IgD-negative memory B cell (primary cell): Measurements from ENCODE around the gene RANGRF. TPM values are rescaled to one million over a fixed set of nuclear protein-coding genes. Genes with fewer than 3 reads are reported as not detected.

Source experiments
- H3K27ac Mint-ChIP-seq, 3 donors: one replicate each; pipeline ENCODE4 v1.8.0; 2020 to 2022; ENCODE audit warnings: mild to moderate bottlenecking in 3 of 3, mixed read lengths in 3 of 3, moderate library complexity in 1 of 3
- H3K27me3 Mint-ChIP-seq: one replicate; pipeline ENCODE4 v1.8.0; 2021; ENCODE audit warnings: mixed read lengths
- H3K36me3 Mint-ChIP-seq: one replicate; pipeline ENCODE4 v1.8.0; 2020; ENCODE audit warnings: mild to moderate bottlenecking, mixed read lengths
- H3K4me1 Mint-ChIP-seq, 3 donors: one replicate each; pipeline ENCODE4 v1.8.0; 2020 to 2022; ENCODE audit warnings: mixed read lengths in 3 of 3, mild to moderate bottlenecking in 1 of 3
- H3K4me3 Mint-ChIP-seq, 4 donors: one replicate each; pipeline ENCODE4 v1.8.0; 2020 to 2022; ENCODE audit warnings: mild to moderate bottlenecking in 4 of 4, mixed read lengths in 4 of 4, moderate library complexity in 3 of 4
- H3K9me3 Mint-ChIP-seq, 3 donors: one replicate each; pipeline ENCODE4 v1.8.0; 2020 to 2021; ENCODE audit warnings: mixed read lengths in 3 of 3, mild to moderate bottlenecking in 1 of 3
- polyA plus RNA-seq: library from polyadenylated mRNA; unstranded; fragments of 300-500 nt; fragmentation: Illumina TruSeq; gene quantifications from one replicate; pipeline ENCODE4 v1.2.3, GENCODE V29; 2021

The RANGRF gene
- polyA plus RNA-seq, 1 donor from 2014 or later: 67.4 TPM

DNA sequence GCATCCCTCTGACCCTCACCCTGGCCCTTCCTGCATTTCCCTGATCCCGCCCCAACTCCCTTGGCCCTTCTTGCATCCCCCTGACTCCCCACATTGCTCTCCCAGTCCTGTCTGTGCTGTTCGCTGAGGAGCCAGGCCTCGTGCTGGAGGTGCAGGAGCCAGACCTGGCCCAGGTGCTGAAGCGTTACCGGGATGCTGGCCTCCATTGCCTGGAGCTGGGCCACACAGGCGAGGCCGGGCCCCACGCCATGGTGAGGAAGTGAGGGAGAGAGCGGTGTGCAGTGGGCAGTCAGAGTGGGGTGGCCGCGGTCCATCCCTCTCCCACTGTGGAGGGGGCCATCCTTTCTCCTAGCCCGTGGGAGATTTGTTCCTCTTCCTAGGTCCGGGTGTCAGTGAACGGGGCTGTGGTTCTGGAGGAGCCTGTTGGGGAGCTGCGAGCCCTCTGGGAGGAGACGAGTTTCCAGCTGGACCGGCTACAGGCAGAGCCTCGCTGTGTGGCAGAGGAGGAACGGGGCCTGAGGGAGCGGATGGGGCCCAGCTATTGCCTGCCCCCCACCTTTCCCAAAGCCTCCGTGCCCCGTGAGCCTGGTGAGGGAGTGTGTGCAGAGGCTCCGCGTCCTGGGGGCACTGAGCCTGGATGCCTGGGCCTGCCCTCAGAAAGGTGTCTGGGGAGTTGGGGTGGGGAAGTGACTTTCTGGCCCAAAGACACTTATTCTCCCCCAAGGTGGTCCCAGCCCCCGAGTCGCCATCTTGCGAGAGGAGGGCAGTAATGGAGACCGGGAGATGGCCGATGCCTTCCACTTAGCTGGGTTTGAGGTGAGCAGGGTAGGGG, 21.6 kb upstream of the RANGRF start:
- Mint-ChIP-seq H3K27ac (no peak overlapping the region), H3K9me3 (no peaks in the 10 kb centered on the region), H3K4me3 (no peak overlapping the region), H3K27me3 (no peaks in the 10 kb centered on the region), H3K36me3 (peaks cover 5% of the 10 kb centered on the region), H3K4me1 (no peaks in the 10 kb centered on the region)

DNA sequence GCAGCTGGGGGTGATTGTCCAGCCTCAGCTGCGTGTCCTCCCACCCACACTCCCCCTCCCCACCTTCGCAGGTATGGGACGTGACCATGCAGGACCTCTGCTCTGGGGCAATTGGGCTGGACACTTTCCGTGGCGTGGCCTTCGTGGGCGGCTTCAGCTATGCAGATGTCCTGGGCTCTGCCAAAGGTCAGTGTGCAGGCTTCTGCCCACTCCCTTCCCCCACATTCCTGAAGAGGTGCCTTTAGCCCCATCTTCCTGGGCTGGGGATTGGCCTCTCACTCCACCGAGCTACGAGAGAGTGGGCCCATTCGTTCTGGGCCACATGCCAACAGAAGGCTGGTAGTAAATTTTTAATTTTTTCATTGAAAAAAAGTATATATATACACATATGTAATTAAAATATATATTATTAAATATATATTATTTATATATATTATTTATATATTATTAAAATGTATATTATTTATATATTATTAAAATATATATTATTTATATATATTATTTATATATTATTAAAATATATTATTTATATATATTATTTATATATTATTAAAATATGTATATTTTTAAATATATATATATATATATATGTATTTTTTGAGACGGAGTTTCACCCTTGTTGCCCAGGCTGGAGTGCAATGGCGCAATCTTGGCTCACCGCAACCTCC, 20.9 kb upstream of the RANGRF start:
- Mint-ChIP-seq H3K4me3 (no peak overlapping the region), H3K9me3 (no peaks in the 10 kb centered on the region), H3K36me3 (peaks cover 5% of the 10 kb centered on the region), H3K4me1 (no peaks in the 10 kb centered on the region), H3K27me3 (no peaks in the 10 kb centered on the region), H3K27ac (no peak overlapping the region)

DNA sequence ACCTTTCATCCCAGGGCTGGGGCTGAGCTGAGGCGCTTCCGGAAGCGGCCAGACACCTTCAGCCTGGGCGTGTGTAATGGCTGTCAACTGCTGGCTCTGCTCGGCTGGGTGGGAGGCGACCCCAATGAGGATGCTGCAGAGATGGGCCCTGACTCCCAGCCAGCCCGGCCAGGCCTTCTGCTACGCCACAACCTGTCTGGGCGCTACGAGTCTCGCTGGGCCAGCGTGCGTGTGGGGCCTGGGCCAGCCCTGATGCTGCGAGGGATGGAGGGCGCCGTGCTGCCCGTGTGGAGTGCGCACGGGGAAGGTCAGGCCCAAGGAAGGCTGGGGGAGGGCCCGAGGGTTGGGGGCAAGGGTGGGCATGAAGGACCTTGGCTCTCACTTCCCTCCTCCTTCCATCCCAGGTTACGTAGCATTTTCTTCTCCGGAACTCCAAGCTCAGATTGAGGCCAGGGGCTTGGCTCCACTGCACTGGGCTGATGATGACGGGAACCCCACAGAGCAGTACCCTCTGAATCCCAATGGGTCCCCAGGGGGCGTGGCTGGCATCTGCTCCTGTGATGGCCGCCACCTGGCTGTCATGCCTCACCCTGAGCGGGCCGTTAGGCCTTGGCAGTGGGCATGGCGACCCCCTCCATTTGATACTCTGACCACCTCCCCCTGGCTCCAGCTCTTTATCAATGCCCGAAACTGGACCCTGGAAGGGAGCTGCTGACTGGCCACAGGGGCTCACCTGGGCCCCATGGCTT, 19.7 kb upstream of the RANGRF start:
- H3K4me1 Mint-ChIP-seq: no peaks in the 10 kb centered on the region
- peaks cover 3% of the 10 kb centered on the region for H3K36me3 Mint-ChIP-seq
- peak overlapping the region in 2 of 3 donors; percentile 21 to 23 for H3K27ac Mint-ChIP-seq
- peaks cover 0 to 1% (median 0%) of the 10 kb centered on the region in 3 donors for H3K9me3 Mint-ChIP-seq
- no peak overlapping the region for H3K4me3 Mint-ChIP-seq
- H3K27me3 Mint-ChIP-seq: no peaks in the 10 kb centered on the region

DNA sequence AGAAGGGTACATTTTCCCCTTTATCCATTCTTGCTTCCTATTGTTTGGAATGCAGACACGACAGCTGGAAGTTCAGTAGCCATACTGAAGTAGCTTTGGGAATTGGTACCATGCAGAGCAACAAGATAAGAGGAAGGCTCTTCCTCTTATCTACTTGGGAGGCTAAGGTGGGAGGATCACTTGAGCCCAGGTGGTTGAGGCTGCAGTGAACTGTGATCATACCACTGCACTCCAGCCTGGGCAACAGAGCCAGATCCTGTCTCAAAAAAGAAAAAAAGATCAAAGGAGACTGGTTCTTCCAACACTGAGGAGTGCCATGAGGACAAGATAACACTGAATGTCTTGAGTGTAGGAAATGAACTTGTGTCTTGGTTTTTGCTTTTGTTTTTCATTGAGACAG, 16.0 kb upstream of the RANGRF start:
- H3K27ac Mint-ChIP-seq: no peak overlapping the region

DNA sequence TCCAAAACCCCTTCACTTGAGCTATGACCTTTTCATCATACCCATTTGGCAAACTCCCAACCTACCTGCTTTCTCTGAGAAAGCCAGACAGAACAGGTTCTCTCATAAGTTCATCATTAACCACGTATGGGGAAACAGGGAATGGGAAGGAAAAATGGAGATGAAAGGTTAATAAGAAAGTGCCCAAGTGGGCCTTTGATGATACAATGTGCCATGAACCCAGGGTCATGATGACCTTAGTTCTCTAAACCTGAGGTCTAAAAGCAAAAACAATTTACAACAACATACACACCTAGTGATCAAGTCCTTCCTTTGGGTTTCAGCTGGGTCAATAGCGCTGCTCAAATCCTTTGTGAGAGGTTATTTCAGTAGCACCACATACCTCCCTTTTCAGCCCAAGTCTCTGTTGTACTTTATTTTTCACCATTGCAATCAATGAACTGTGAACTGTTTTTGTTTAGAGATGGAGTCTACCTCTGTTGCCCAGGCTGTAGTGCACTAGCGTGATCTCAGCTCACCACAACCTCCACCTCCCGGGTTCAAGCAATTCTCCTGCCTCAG, 14.5 kb upstream of the RANGRF start:
- H3K27me3 Mint-ChIP-seq: no peaks in the 10 kb centered on the region
- no peak overlapping the region for H3K27ac Mint-ChIP-seq
- peaks cover 0 to 1% (median 0%) of the 10 kb centered on the region in 3 donors for H3K9me3 Mint-ChIP-seq
- H3K4me1 Mint-ChIP-seq: no peaks in the 10 kb centered on the region
- H3K4me3 Mint-ChIP-seq: no peak overlapping the region
- peaks cover 4% of the 10 kb centered on the region for H3K36me3 Mint-ChIP-seq

More for the DNA sequence above, 16.0 kb upstream of the RANGRF start:
- Mint-ChIP-seq H3K9me3 (peaks cover 0 to 1% (median 0%) of the 10 kb centered on the region in 3 donors), H3K27me3 (no peaks in the 10 kb centered on the region), H3K36me3 (peaks cover 4% of the 10 kb centered on the region), H3K4me1 (no peaks in the 10 kb centered on the region), H3K4me3 (no peak overlapping the region)

DNA sequence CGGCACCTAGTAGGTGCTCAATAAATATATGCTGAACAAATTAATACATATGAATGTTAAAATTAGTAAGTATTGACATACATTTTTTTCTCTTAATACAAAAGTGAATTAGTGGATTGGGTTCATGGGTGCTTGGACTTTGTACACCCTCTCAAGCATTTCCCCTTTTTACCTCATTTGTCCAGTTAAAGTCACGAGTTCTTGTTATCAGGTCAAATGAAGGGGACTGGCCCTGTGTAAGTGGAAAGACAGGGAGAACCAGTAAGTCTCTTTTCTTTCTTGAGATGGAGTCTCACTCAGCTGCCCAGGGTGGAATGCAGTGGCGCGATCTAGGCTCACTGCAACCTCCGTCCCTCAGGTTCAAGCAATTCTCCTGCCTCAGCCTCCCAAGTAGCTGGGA, 13.7 kb upstream of the RANGRF start:
- no peak overlapping the region for H3K27ac Mint-ChIP-seq
- H3K4me1 Mint-ChIP-seq: no peaks in the 10 kb centered on the region
- peaks cover 4% of the 10 kb centered on the region for H3K36me3 Mint-ChIP-seq
- H3K9me3 Mint-ChIP-seq: peaks cover 0 to 1% (median 0%) of the 10 kb centered on the region in 3 donors
- no peaks in the 10 kb centered on the region for H3K27me3 Mint-ChIP-seq
- no peak overlapping the region for H3K4me3 Mint-ChIP-seq

DNA sequence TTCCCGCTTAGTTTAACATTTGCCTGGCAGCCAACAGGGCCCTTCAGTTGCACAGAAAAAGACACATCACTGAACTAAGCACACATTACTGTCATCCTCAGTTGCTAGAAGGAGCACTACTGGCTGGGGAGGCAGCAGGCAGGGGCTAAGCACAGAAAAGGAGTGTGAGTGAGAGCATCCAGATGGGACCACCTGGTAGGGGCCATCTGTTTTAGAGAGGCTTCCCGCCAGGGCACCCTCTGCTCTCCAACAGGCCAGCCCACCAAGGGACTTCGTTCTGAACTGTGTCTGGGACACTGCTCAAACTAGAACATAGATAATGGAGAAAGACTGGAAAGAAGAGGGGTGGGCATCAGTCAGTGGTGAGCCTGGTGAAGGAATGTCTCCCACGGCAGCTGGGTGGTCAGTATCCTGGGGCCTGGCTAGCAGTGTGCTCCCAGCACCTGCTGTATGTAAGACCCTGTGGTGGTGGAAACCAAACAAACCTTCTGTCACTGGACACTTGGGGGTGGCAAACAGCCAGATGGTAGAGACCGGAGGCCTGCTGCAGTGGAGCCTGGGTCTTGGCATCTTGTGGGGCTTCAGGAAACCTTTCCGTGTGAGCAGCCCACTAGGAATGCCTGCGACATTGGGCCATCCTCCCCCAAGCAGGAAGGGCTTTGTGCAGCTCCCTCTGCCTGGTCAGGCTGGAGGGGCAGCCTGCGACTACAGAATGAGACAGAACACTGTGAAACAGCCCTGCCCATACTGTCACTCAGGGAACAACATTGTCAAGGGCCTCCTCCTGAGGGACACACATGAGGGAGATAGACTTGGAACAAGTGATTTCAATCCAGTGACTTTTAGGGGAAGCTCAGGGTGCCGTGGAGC, 12.8 kb upstream of the RANGRF start:
- Mint-ChIP-seq H3K4me3 (no peak overlapping the region), H3K36me3 (peaks cover 4% of the 10 kb centered on the region), H3K27ac (no peak overlapping the region), H3K4me1 (no peaks in the 10 kb centered on the region), H3K27me3 (no peaks in the 10 kb centered on the region), H3K9me3 (peaks cover 0 to 1% (median 0%) of the 10 kb centered on the region in 3 donors)

DNA sequence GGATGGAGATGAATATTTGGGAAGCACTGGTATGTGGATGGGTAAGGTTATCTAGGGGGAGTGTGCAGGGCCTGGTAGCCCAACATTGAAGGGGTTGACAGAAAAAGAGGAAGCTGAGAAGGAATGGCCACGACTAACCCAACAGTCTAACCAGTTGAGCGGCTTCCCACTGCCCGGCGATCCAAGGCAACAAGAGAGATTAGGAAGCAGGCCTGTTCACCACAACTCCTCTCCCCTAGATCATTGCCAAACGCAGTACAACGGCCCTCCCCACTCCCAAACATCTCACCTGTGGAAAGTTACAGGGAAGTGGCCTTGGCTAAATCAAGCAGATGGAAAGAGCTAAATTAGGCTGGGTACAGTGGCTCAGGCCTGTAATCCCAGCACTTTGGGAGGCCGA, 11.2 kb upstream of the RANGRF start:
- H3K4me3 Mint-ChIP-seq: peak overlapping the region in 1 of 4 donors; percentile 1
- no peaks in the 10 kb centered on the region for H3K27me3 Mint-ChIP-seq
- no peaks in the 10 kb centered on the region for H3K4me1 Mint-ChIP-seq
- H3K9me3 Mint-ChIP-seq: peaks cover 0 to 1% (median 0%) of the 10 kb centered on the region in 3 donors
- peaks cover 2% of the 10 kb centered on the region for H3K36me3 Mint-ChIP-seq
- no peak overlapping the region for H3K27ac Mint-ChIP-seq

DNA sequence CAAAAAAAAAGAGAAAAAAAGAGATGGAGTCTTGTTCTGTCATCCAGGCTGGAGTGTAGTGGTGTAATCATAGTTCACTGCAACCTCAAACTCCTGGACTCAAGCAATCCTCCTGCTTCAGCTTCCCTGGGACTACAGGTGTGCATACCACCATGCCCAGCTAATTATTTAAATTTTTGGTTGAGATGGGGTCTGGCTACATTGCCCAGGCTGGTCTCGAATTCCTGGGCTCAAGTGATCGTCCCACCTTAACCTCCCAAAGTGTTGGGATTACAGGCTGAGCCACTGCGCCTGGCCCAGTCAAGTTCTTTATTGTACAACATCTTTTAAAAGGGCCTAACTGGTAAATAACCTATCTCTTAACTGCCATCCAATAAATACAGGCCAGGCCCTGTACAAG, 6.1 kb upstream of the RANGRF start:
- Mint-ChIP-seq H3K27me3 (no peaks in the 10 kb centered on the region), H3K36me3 (peaks cover 2% of the 10 kb centered on the region), H3K4me3 (no peak overlapping the region), H3K9me3 (no peaks in the 10 kb centered on the region), H3K4me1 (peaks cover 0 to 7% (median 3%) of the 10 kb centered on the region in 3 donors), H3K27ac (no peak overlapping the region)

DNA sequence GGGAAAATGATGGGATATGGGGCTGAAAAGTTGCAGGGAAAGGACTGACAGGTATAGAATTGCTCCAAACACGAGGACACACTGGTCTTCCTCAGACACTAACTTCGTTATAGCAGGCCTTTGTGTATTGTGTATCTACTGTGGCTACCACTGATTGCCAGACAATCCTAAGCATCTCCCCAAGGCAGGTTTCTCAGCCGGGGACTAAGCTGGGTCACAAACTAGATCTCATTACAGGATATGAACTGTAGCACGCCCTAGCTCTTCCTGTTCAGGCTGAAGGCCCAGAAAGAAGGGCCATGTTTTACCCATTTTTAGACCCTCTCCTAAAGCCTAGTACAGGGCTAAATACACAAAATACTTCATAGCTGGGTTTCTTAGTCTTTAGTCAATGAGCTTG, 5.1 kb upstream of the RANGRF start:
- H3K4me3 Mint-ChIP-seq: no peak overlapping the region
- no peaks in the 10 kb centered on the region for H3K9me3 Mint-ChIP-seq
- no peaks in the 10 kb centered on the region for H3K27me3 Mint-ChIP-seq
- no peak overlapping the region for H3K27ac Mint-ChIP-seq
- H3K36me3 Mint-ChIP-seq: peaks cover 2% of the 10 kb centered on the region
- peaks cover 0 to 11% (median 9%) of the 10 kb centered on the region in 3 donors for H3K4me1 Mint-ChIP-seq

DNA sequence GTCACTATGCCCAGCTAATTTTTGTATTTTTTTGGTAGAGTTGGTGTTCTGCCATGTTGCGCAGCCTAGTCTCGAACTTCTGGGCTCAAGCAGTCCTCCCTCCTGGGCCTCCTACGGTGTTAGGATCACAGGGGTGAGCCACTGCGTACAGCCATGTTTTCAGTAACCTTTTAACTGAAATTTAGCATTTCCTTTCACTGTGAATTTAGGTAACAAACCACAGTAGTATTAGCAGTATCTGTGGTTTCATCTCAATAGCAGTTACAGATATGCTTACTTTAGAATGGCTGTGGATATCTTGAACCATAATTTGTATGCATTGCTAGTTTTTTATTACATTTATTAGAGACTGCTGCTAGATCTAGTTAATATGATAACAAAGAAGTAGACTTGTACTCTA, 4.3 kb upstream of the RANGRF start:
- no peak overlapping the region for H3K27ac Mint-ChIP-seq
- H3K4me3 Mint-ChIP-seq: no peak overlapping the region
- H3K27me3 Mint-ChIP-seq: no peaks in the 10 kb centered on the region
- peaks cover 0 to 11% (median 9%) of the 10 kb centered on the region in 3 donors for H3K4me1 Mint-ChIP-seq
- H3K9me3 Mint-ChIP-seq: no peaks in the 10 kb centered on the region
- peaks cover 2% of the 10 kb centered on the region for H3K36me3 Mint-ChIP-seq

DNA sequence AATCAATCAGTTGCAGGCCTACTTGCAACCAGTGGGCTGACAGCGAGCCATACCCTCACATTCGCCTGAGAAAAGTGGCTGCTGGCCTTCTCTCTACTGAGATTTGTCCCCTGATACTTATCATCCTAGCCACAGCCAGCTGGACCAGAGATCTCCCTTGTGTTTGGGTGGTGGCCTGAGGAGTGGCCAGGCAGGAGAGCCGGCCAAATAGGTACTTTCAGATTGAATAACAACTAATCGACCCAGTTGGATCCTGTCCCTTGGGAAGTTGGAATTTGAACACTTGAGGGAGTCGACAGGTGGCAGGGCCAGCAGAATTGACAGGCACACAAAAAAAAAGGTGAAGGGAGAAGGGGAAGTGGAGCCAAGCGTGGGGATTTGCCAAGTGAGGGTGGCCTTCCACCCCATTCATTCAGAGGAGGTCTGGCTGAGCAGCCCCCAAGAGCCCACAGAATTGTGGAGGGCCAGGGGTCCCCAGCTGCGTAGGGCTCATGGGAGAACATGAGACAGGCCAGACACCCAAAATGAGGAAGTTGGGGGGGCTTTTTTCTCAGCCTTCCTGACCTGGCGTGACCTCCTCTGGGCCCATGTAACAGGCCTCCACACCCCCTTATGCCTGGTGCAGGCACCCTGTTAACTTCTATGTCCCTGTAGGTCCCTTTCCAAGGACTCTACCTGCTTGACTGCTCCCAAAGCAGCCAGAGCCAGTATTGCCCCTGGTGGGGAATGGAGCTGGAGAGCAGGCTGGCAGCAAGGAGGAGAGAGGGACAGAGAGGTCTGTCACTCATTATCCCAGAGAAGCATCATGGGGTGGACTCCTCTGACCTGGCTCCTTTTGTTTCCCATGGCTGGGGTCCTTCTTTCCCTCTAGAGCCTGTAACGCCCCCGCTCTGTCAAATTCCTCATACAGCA, 2.9 kb upstream of the RANGRF start:
- peaks cover 0 to 20% (median 15%) of the 10 kb centered on the region in 3 donors for H3K4me1 Mint-ChIP-seq
- H3K9me3 Mint-ChIP-seq: no peaks in the 10 kb centered on the region
- no peaks in the 10 kb centered on the region for H3K27me3 Mint-ChIP-seq
- peak overlapping the region in 2 of 3 donors; percentile 3 to 78 for H3K27ac Mint-ChIP-seq
- H3K4me3 Mint-ChIP-seq: peak overlapping the region in 3 of 4 donors; percentile 18 to 96 (median 87)
- H3K36me3 Mint-ChIP-seq: peaks cover 2% of the 10 kb centered on the region

DNA sequence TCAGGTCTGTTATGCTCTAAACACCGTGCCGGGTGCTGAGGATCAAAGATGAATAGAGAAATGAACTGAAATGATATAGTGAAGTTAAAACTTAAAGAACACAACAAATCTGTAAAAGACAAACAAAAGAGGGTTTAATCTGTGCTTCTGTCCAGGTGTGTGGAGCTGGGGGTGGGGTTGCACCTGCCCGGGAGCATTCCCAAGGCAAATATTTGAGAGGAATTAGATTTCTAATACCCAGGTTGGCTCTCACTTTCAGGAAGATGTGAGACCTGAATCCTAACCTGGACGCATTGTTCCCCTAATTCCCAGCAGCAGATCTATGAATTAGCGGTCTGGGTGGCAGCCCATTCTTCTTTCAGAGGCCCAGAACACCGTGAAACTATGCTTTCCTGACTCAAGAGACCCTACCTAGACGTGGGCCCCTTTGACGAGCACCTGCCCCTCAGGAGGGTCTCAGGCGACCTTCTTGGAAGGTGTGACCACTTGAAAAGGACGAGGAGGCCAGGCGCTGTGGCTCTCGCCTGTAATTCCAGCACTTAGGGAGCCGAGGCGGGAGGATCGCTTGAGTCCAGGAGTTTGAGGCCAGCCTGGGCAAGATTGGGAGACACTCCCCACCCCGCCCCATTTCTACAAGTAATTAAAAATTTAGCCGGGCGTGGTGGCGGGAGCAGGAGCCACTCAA, 677 bp upstream of the RANGRF start:
- H3K4me1 Mint-ChIP-seq: peaks cover 6 to 26% (median 23%) of the 10 kb centered on the region in 3 donors
- H3K27me3 Mint-ChIP-seq: no peaks in the 10 kb centered on the region
- no peaks in the 10 kb centered on the region for H3K9me3 Mint-ChIP-seq
- peak overlapping the region; percentile 96 to 97 (median 96) for H3K4me3 Mint-ChIP-seq
- H3K36me3 Mint-ChIP-seq: peaks cover 2% of the 10 kb centered on the region
- peak overlapping the region; percentile 53 to 95 (median 91) for H3K27ac Mint-ChIP-seq
